ENCODE measurements around the gene OR2AJ1. TPM values are rescaled to one million over a fixed set of nuclear protein-coding genes. Genes with fewer than 3 reads are reported as not detected.

The OR2AJ1 gene
- polyA plus RNA-seq (2012; ENCODE audit: missing spikeins): not detected

GRCh38 chr1:247924868-247925267, at the start of gene OR2AJ1:
Gene OR2AJ1 (plus strand): TSS chr1:247924889. CDS start chr1:247933769, 8,880 bp downstream.
- TF ChIP-seq POLR2AphosphoS5 (IDR thresholded peaks at IDR 0.05; ENCODE audit: low read depth, low read length): no peak
- TF ChIP-seq TAF1 (IDR thresholded peaks at IDR 0.05; ENCODE audit: borderline replicate concordance, low read depth, low read length): no peak
- TF ChIP-seq POLR2A (IDR thresholded peaks at IDR 0.05; ENCODE audit: low read depth, low read length): no peak
- DNase-seq (ENCODE audit: insufficient read length) (no peak), FAIRE-seq (no peak)

- TF ChIP-seq POLR2AphosphoS5 (IDR thresholded peaks at IDR 0.05; ENCODE audit: low read depth, low read length): no peak
- no peak for TF ChIP-seq TAF1 (IDR thresholded peaks at IDR 0.05; ENCODE audit: borderline replicate concordance, low read depth, low read length)
- no peak for TF ChIP-seq POLR2A (IDR thresholded peaks at IDR 0.05; ENCODE audit: low read depth, low read length)
- no peak for DNase-seq (ENCODE audit: insufficient read length)
- FAIRE-seq: no peak
These were observed 41.3 kb upstream of the OR2AJ1 start for GRCh38 chr1:247883346-247883745.

- TF ChIP-seq POLR2A (IDR thresholded peaks at IDR 0.05; ENCODE audit: low read depth, low read length): no peak
- DNase-seq (ENCODE audit: insufficient read length) (no peak), FAIRE-seq (no peak)
These were observed 39.8 kb upstream of the OR2AJ1 start for GRCh38 chr1:247884797-247885413.

GRCh38 chr1:247895163-247895637, 29.5 kb upstream of the OR2AJ1 start, which contains the start of gene OR2W3:
Gene OR2W3 (plus strand): TSS chr1:247895587. CDS start chr1:247895587, 0 bp downstream.
- TF ChIP-seq TAF1 (IDR thresholded peaks at IDR 0.05; ENCODE audit: borderline replicate concordance, low read depth, low read length) (no peak), POLR2AphosphoS5 (IDR thresholded peaks at IDR 0.05; ENCODE audit: low read depth, low read length) (no peak), POLR2A (IDR thresholded peaks at IDR 0.05; ENCODE audit: low read depth, low read length) (no peak)
- FAIRE-seq (no peak), DNase-seq (ENCODE audit: insufficient read length) (no peak)

GRCh38 chr1:247895976-247896375, 28.7 kb upstream of the OR2AJ1 start:
- TF ChIP-seq TAF1 (IDR thresholded peaks at IDR 0.05; ENCODE audit: borderline replicate concordance, low read depth, low read length) (no peak), POLR2AphosphoS5 (IDR thresholded peaks at IDR 0.05; ENCODE audit: low read depth, low read length) (no peak), POLR2A (IDR thresholded peaks at IDR 0.05; ENCODE audit: low read depth, low read length) (no peak)
- DNase-seq (ENCODE audit: insufficient read length): no peak
- FAIRE-seq: no peak

- FAIRE-seq (no peak), DNase-seq (ENCODE audit: insufficient read length) (no peak)
- TF ChIP-seq POLR2A (IDR thresholded peaks at IDR 0.05; ENCODE audit: low read depth, low read length): no peak
- no peak for TF ChIP-seq POLR2AphosphoS5 (IDR thresholded peaks at IDR 0.05; ENCODE audit: low read depth, low read length)
These were observed 20.6 kb upstream of the OR2AJ1 start for GRCh38 chr1:247904122-247904521.

- TF ChIP-seq POLR2AphosphoS5 (IDR thresholded peaks at IDR 0.05; ENCODE audit: low read depth, low read length) (no peak), TAF1 (IDR thresholded peaks at IDR 0.05; ENCODE audit: borderline replicate concordance, low read depth, low read length) (no peak), POLR2A (IDR thresholded peaks at IDR 0.05; ENCODE audit: low read depth, low read length) (no peak)
- no peak for DNase-seq (ENCODE audit: insufficient read length)
- FAIRE-seq: no peak
These were observed 19.5 kb upstream of the OR2AJ1 start for GRCh38 chr1:247905181-247905580.

- DNase-seq (ENCODE audit: insufficient read length): no peak
- TF ChIP-seq TAF1 (IDR thresholded peaks at IDR 0.05; ENCODE audit: borderline replicate concordance, low read depth, low read length): no peak
- no peak for FAIRE-seq
These were observed 18.7 kb upstream of the OR2AJ1 start for GRCh38 chr1:247905910-247906503.

- DNase-seq (ENCODE audit: insufficient read length): no peak
- TF ChIP-seq POLR2A (IDR thresholded peaks at IDR 0.05; ENCODE audit: low read depth, low read length): no peak
- no peak for FAIRE-seq
These were observed 18.1 kb upstream of the OR2AJ1 start for GRCh38 chr1:247906504-247907047.

- TF ChIP-seq POLR2AphosphoS5 (IDR thresholded peaks at IDR 0.05; ENCODE audit: low read depth, low read length): no peak
- no peak for TF ChIP-seq TAF1 (IDR thresholded peaks at IDR 0.05; ENCODE audit: borderline replicate concordance, low read depth, low read length)
- TF ChIP-seq POLR2A (IDR thresholded peaks at IDR 0.05; ENCODE audit: low read depth, low read length): no peak
- FAIRE-seq: no peak
- DNase-seq (ENCODE audit: insufficient read length): no peak
These were observed 15.9 kb upstream of the OR2AJ1 start for GRCh38 chr1:247908766-247909165.

GRCh38 chr1:247913786-247914185, 10.9 kb upstream of the OR2AJ1 start:
- no peak for DNase-seq (ENCODE audit: insufficient read length)
- TF ChIP-seq POLR2AphosphoS5 (IDR thresholded peaks at IDR 0.05; ENCODE audit: low read depth, low read length) (no peak), TAF1 (IDR thresholded peaks at IDR 0.05; ENCODE audit: borderline replicate concordance, low read depth, low read length) (no peak), POLR2A (IDR thresholded peaks at IDR 0.05; ENCODE audit: low read depth, low read length) (no peak)
- FAIRE-seq: no peak

- no peak for DNase-seq (ENCODE audit: insufficient read length)
- no peak for FAIRE-seq
- TF ChIP-seq POLR2A (IDR thresholded peaks at IDR 0.05; ENCODE audit: low read depth, low read length): no peak
- no peak for TF ChIP-seq POLR2AphosphoS5 (IDR thresholded peaks at IDR 0.05; ENCODE audit: low read depth, low read length)
- no peak for TF ChIP-seq TAF1 (IDR thresholded peaks at IDR 0.05; ENCODE audit: borderline replicate concordance, low read depth, low read length)
These were observed 9.6 kb upstream of the OR2AJ1 start for GRCh38 chr1:247914941-247915662.

All from GM12892 (cell line).